ENCODE measurements around the gene PCGF1. TPM values are rescaled to one million over a fixed set of nuclear protein-coding genes. Genes with fewer than 3 reads are reported as not detected.

PCGF1 gene
- total RNA-seq, 1 experiment from 2014 or later: 28.1 TPM

DNA sequence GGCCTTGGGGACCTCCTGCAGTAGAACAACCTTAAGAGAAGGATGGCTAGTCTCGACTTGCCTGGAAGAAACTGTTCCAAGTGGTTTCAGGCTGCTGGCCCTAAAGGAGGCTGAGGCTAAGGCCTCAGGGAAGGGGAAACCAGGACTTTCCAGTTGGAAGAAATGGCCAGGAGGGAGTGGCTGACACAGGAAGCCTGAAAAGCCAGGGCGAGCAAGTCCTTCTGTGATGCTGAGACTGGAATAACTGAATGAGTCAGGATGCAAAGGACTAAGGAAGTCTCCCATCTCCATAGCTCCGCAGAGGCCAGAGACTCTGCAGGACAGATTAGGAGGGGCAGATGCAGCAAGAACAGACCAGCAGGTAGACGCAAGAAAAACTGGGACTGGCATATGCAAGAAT lies 29.6 kb upstream of the PCGF1 start:
- Histone ChIP-seq H2AFZ (ENCODE audit: low read length) (no peak overlapping the region), H3K23me2 (ENCODE audit: insufficient read length, low read depth, low read length, poor library complexity, severe bottlenecking) (no peaks in the 10 kb centered on the region), H3K4ac (ENCODE audit: low read depth, low read length) (no peak overlapping the region), H3T11ph (ENCODE audit: low read length) (no peak overlapping the region), H4K5ac (ENCODE audit: insufficient read length, low read depth, low read length) (no peak overlapping the region), H2AK5ac (ENCODE audit: insufficient read length, low read length) (no peak overlapping the region), H2BK15ac (ENCODE audit: low read depth, low read length) (no peak overlapping the region), H2BK20ac (ENCODE audit: low read depth, low read length, poor library complexity, severe bottlenecking) (no peak overlapping the region), H3K4me1 (ENCODE audit: insufficient read depth, low read length) (no peaks in the 10 kb centered on the region), H4K91ac (ENCODE audit: insufficient read length, low read depth, low read length) (no peak overlapping the region), H4K20me1 (ENCODE audit: control insufficient read depth, insufficient read depth, insufficient read length) (no peaks in the 10 kb centered on the region), H3K14ac (ENCODE audit: insufficient read depth, low read length) (no peak overlapping the region), H3K56ac (ENCODE audit: insufficient read length, low read depth, low read length) (no peak overlapping the region), H3K27me3 (ENCODE audit: insufficient read depth, low read length) (no peaks in the 10 kb centered on the region), H4K8ac (replicated peaks; ENCODE audit: insufficient read length, low read depth, low read length) (no peak overlapping the region), H3K23ac (ENCODE audit: insufficient read length, low read depth, low read length) (no peak overlapping the region), H2BK120ac (ENCODE audit: low read depth, low read length, poor library complexity, severe bottlenecking) (no peak overlapping the region), H3K9me3 (ENCODE audit: control insufficient read depth, low read depth, low read length) (no peaks in the 10 kb centered on the region), H3K4me2 (ENCODE audit: insufficient read depth, insufficient read length, low read length) (no peak overlapping the region), H2BK5ac (ENCODE audit: insufficient read length, low read length) (no peak overlapping the region), H3K9ac (ENCODE audit: extremely low read depth, insufficient read length, low read length) (no peak overlapping the region), H3K27ac (ENCODE audit: insufficient read length, low read depth, low read length) (no peak overlapping the region), H3K18ac (ENCODE audit: insufficient read length, low read depth, low read length) (no peak overlapping the region), H3K79me2 (ENCODE audit: insufficient read depth, low read length) (no peaks in the 10 kb centered on the region), H2BK12ac (ENCODE audit: insufficient read length, low read depth, low read length) (no peak overlapping the region), H3K79me1 (ENCODE audit: insufficient read depth, low read depth, low read length, poor library complexity, severe bottlenecking) (no peaks in the 10 kb centered on the region)
- Mint-ChIP-seq H3K27me3 (ENCODE audit: low read depth) (no peaks in the 10 kb centered on the region), H3K4me1 (peaks cover 3 to 9% of the 10 kb centered on the region in 2 experiments; a peak in 1 of 4 replicates), H3K4me3 (no peak overlapping the region), H3K36me3 (ENCODE audit: insufficient read depth in 1 of 3, low read depth in 3 of 3) (peaks cover 0 to 24% (median 16%) of the 10 kb centered on the region in 3 experiments; a peak in 5 of 7 replicates), H3K27ac (no peak overlapping the region), H3K9me3 (no peaks in the 10 kb centered on the region)
- no CpG with 5 or more reads among the region's 4 CpGs for WGBS (ENCODE audit: extremely low coverage, insufficient read length, low lambda C conversion rate)
- DNase-seq: no peak
- TF ChIP-seq CTCF (conservative IDR thresholded peaks at IDR 0.05): no peak

Measured in H9 (cell line).